HEK293 (cell line): ENCODE results near the gene CHCHD6.

Source experiments
- ATF2 ChIP-seq: fragments of 450-650 bp; formaldehyde crosslinking; IDR thresholded peaks from 2 replicates; pipeline ENCODE4 v1.5.1; 2016; ENCODE audit warnings: missing biosample characterization, missing genetic modification characterization, low read depth
- BCL11B ChIP-seq: fragments of 450-650 bp; formaldehyde crosslinking; IDR thresholded peaks from 2 replicates; pipeline ENCODE4 v1.5.1; 2016; ENCODE audit warnings: low read depth, missing biosample characterization, missing genetic modification characterization
- FEZF1 ChIP-seq: fragments of 450-650 bp; formaldehyde crosslinking; IDR thresholded peaks from 2 replicates; pipeline ENCODE4 v1.5.1; 2016; ENCODE audit warnings: missing biosample characterization, missing genetic modification characterization
- KLF16 ChIP-seq: fragments of 450-650 bp; formaldehyde crosslinking; IDR thresholded peaks from 2 replicates; pipeline ENCODE4 v1.5.1; 2017; ENCODE audit warnings: missing biosample characterization, missing genetic modification characterization
- PRDM10 ChIP-seq: fragments of 450-650 bp; formaldehyde crosslinking; IDR thresholded peaks from 2 replicates; pipeline ENCODE4 v1.5.1; 2016; ENCODE audit warnings: missing biosample characterization, missing genetic modification characterization
- RBAK ChIP-seq: fragments of 450-650 bp; formaldehyde crosslinking; IDR thresholded peaks from 2 replicates; pipeline ENCODE4 v1.5.1; 2016; ENCODE audit warnings: missing biosample characterization, missing genetic modification characterization
- YY1 ChIP-seq: fragments of 450-650 bp; formaldehyde crosslinking; IDR thresholded peaks from 2 replicates; pipeline ENCODE4 v1.5.1; 2018; ENCODE audit warnings: missing biosample characterization, missing genetic modification characterization
- ZEB2 ChIP-seq: fragments of 450-650 bp; formaldehyde crosslinking; IDR thresholded peaks from 2 replicates; pipeline ENCODE4 v1.5.1; 2016; ENCODE audit warnings: missing biosample characterization, missing genetic modification characterization
- ZFP37 ChIP-seq: fragments of 450-650 bp; formaldehyde crosslinking; IDR thresholded peaks from 2 replicates; pipeline ENCODE4 v1.5.1; 2016; ENCODE audit warnings: missing biosample characterization, missing genetic modification characterization
- ZNF24 ChIP-seq: fragments of 450-650 bp; formaldehyde crosslinking; IDR thresholded peaks from 2 replicates; pipeline ENCODE4 v1.5.1; 2016; ENCODE audit warnings: missing biosample characterization, missing genetic modification characterization
- ZNF274 ChIP-seq, 2 experiments: fragments of 200-500 bp in 1 of 2; fragments of 450-650 bp in 1 of 2; sonication (Bioruptor generic) in 1 of 2; formaldehyde crosslinking in 1 of 2; IDR thresholded peaks; 2 replicates each; pipeline versions ENCODE4 v1.5.1 to v1.6.1; 2014 to 2016; ENCODE audit warnings: borderline replicate concordance in 1 of 2, inconsistent platforms in 1 of 2, low read length in 1 of 2, missing biosample characterization in 1 of 2, missing genetic modification characterization in 1 of 2
- ZNF645 ChIP-seq: fragments of 450-650 bp; formaldehyde crosslinking; IDR thresholded peaks from 2 replicates; pipeline ENCODE4; 2016; ENCODE audit warnings: missing biosample characterization, missing genetic modification characterization
- ZNF658 ChIP-seq: fragments of 450-650 bp; formaldehyde crosslinking; IDR thresholded peaks from 2 replicates; pipeline ENCODE4; 2016; ENCODE audit warnings: missing biosample characterization, missing genetic modification characterization
- TF ChIP-seq, protein P1 (sequence below): fragments of 450-650 bp; formaldehyde crosslinking; IDR thresholded peaks from 2 replicates; pipeline ENCODE4 v1.5.1; 2016; ENCODE audit warnings: missing biosample characterization, missing genetic modification characterization

GRCh38 chr3:126816986-126817777 lies 113.1 kb downstream of the CHCHD6 start:
- TF ChIP-seq, protein P1, sequence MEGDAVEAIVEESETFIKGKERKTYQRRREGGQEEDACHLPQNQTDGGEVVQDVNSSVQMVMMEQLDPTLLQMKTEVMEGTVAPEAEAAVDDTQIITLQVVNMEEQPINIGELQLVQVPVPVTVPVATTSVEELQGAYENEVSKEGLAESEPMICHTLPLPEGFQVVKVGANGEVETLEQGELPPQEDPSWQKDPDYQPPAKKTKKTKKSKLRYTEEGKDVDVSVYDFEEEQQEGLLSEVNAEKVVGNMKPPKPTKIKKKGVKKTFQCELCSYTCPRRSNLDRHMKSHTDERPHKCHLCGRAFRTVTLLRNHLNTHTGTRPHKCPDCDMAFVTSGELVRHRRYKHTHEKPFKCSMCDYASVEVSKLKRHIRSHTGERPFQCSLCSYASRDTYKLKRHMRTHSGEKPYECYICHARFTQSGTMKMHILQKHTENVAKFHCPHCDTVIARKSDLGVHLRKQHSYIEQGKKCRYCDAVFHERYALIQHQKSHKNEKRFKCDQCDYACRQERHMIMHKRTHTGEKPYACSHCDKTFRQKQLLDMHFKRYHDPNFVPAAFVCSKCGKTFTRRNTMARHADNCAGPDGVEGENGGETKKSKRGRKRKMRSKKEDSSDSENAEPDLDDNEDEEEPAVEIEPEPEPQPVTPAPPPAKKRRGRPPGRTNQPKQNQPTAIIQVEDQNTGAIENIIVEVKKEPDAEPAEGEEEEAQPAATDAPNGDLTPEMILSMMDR (tag by site-specific recombination): no peak
- TF ChIP-seq ZEB2 (tag by site-specific recombination): no peak
- no peak for TF ChIP-seq RBAK (tag by site-specific recombination)
- no peak for TF ChIP-seq YY1
- no peak for TF ChIP-seq ZNF24 (tag by site-specific recombination)
- no peak for TF ChIP-seq ZFP37 (tag by site-specific recombination)
- TF ChIP-seq ZNF645: no peak
- TF ChIP-seq FEZF1 (tag by site-specific recombination): no peak
- no peak for TF ChIP-seq ZNF274 (IDR thresholded peaks at IDR 0.05; ENCODE audit: low read length)
- no peak for TF ChIP-seq ZNF274 (tag by site-specific recombination; IDR thresholded peaks at IDR 0.05; ENCODE audit: borderline replicate concordance)
- TF ChIP-seq ZNF658 (tag by site-specific recombination): no peak
- TF ChIP-seq BCL11B (tag by site-specific recombination): no peak
- TF ChIP-seq ATF2 (tag by site-specific recombination): no peak
- TF ChIP-seq PRDM10 (tag by site-specific recombination): no peak
- TF ChIP-seq KLF16 (tag by site-specific recombination): no peak
